ENCODE results near the gene HMGCS1.

GRCh38 chr5:43335681-43336080, 22.5 kb upstream of the HMGCS1 start:
- TF ChIP-seq POLR2AphosphoS5 (IDR thresholded peaks at IDR 0.05) (no peak), CTCF (IDR thresholded peaks at IDR 0.05) (no peak), POLR2A (IDR thresholded peaks at IDR 0.05; ENCODE audit: low read depth) (no peak)
